ENCODE measurements around the gene RABGAP1L. TPM values are rescaled to one million over a fixed set of nuclear protein-coding genes. Genes with fewer than 3 reads are reported as not detected.
A peak's percentile ranks its signal among the peaks of the same experiment; 100 is the strongest.
"Not testable (repeated sequence)": the region's sequence is repeated elsewhere in the genome, so short reads cannot be mapped to it uniquely, and the experiment has no call there.

Gene RABGAP1L
- total and polyA plus RNA-seq, 2 donors (not counting 3 experiments of a cell fraction or from before 2014, with no cell fraction given) = 6.4 to 22.2 TPM

DNA sequence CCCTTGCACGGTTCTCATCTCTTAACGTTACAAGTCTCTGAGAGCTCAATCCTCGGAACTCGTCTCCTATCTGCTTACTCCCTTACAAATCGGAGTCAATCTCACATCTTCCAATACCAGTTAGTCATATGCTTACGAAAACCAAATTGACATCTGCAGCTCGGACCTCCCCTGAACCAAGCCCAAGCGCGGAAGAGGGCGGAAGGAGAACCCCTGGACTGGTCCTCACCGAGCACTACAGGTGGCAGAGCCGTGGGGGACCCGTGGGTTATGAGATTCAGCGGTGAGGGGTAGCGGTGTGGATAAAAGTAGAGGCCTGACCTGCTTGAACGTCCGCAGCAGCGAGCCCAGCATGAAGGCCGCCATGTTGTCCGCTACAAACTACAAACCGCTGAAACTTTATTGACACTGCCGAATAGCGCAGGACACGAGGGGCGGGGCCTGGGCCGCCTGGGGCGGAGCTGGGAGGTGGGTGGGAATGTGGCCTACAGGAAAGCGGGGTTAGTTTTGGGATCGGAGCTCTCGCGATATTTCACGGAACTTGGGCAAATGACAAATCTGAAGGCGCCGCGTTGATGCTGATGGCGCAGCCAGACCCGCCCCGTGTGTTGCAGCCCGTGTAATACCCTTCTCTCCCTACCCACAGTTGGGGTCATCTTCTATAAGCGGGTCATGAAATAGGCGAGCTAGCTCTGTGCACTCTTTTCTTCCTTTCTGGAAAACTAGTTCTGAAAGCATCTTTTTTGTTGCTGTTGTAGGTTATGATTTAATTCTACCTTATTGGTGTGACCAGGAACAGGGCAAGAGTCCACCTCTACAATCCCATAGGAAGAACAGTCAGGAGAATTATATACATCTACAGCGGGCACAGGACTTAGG lies 864.0 kb downstream of the RABGAP1L start, which contains the start of gene MRPS14:
Gene MRPS14, minus strand, starts transcription at position 383 of the 879 bp plus-strand sequence. Its CDS starts 17 bp downstream, at position 366.
- TSS peak; percentile 94 for BruUV-seq (replicated peaks)
- TF ChIP-seq FOS (IDR thresholded peaks at IDR 0.05; ENCODE audit: borderline replicate concordance, insufficient read depth, low read length) (no peak), CTCF (IDR thresholded peaks at IDR 0.05; ENCODE audit: extremely low read depth in 1 of 2, insufficient read depth in 1 of 2, low read depth in 1 of 2, low read length in 2 of 2) (no peak), JUN (IDR thresholded peaks at IDR 0.05; ENCODE audit: borderline replicate concordance, insufficient read depth, insufficient read length, low read depth) (no peak), POLR2AphosphoS5 (IDR thresholded peaks at IDR 0.05; ENCODE audit: insufficient read depth, low read depth, low read length) (peak; percentile 88), GATA2 (IDR thresholded peaks at IDR 0.05; ENCODE audit: insufficient read depth, insufficient read length, low read depth, low read length) (no peak), EZH2 (IDR thresholded peaks at IDR 0.05; ENCODE audit: borderline replicate concordance, low read depth, low read length, severe bottlenecking) (no peak), MYC (IDR thresholded peaks at IDR 0.05; ENCODE audit: low read depth, low read length) (peak; percentile 13), POLR2A (IDR thresholded peaks at IDR 0.05; ENCODE audit: low read depth, low read length) (peak; percentile 77)
- TF ChIP-seq, protein P1, sequence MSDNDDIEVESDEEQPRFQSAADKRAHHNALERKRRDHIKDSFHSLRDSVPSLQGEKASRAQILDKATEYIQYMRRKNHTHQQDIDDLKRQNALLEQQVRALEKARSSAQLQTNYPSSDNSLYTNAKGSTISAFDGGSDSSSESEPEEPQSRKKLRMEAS (IDR thresholded peaks at IDR 0.05; ENCODE audit: insufficient read depth, insufficient read length) = no peak
- peak within 1 kb of the TSS; percentile 83 to 98 (median 96) for H3K4me3 ChIP-seq (replicated peaks in 1 of 3; ENCODE audit: insufficient read depth in 1 of 3, low read depth in 1 of 3, low read length in 3 of 3)
- peak; percentile 98 for DNase-seq (ENCODE audit: low read depth, low spot score)
- H4K20me1 ChIP-seq (replicated peaks; ENCODE audit: control insufficient read depth, extremely low read depth, insufficient read depth, low read length) = no peaks in the 10 kb centered on the region
- H3K27ac ChIP-seq (ENCODE audit: insufficient read depth, low read depth, low read length) = peak within 1 kb of the TSS; percentile 68
- ChIA-PET CTCF (interaction anchor here (0.9 to 1.7 kb wide), 9 partner anchors 9 to 253 kb away, joined by 3 to 11 read pairs (median 3); no protein-coding TSS in a partner anchor), POLR2A (interaction anchor here (0.6 to 2.6 kb wide), 3 partner anchors 8 to 232 kb away, joined by 3 to 20 read pairs (median 7); partner anchors contain the start of gene CACYBP)
- H3K79me2 ChIP-seq (ENCODE audit: control insufficient read depth, insufficient read depth, low read length) = peaks cover 28% of the 10 kb centered on the region
- H3K9me1 ChIP-seq (replicated peaks; ENCODE audit: control insufficient read depth, extremely low read depth, insufficient read depth, low read length) = no peaks in the 10 kb centered on the region
- H3K27me3 ChIP-seq (ENCODE audit: control insufficient read depth in 2 of 2, insufficient read depth in 2 of 2, low read length in 2 of 2) = no peaks in the 10 kb centered on the region
- peak within 1 kb of the TSS; percentile 94 for H3K4me2 ChIP-seq (ENCODE audit: insufficient read depth, low read length)
- H3K9ac ChIP-seq (replicated peaks; ENCODE audit: extremely low read depth, insufficient read depth, low read length) = peak within 1 kb of the TSS; percentile 91
- intact Hi-C loops (cut with micrococcal nuclease) = loop anchor here (1.0 to 10.0 kb wide), 3 partner anchors 24 to 482 kb away; partner anchors contain the start of gene CACYBP
- H3K4me1 ChIP-seq (ENCODE audit: control insufficient read depth, extremely low read depth, insufficient read depth, low read length) = peaks cover 12% of the 10 kb centered on the region
- peak; percentile 98 for FAIRE-seq
- dilution Hi-C loops (cut with MboI; ENCODE audit: extremely low pct_ligation_motif_present, low sequenced_read_pairs) = no loop called here
- H3K36me3 ChIP-seq (ENCODE audit: control insufficient read depth in 2 of 2, extremely low read depth in 1 of 2, insufficient read depth in 2 of 2, low read length in 2 of 2) = peaks cover 0 to 1% of the 10 kb centered on the region in 2 experiments
- H2AFZ ChIP-seq (ENCODE audit: low read depth, low read length) = peak within 1 kb of the TSS; percentile 94
- H3K9me3 ChIP-seq (replicated peaks; ENCODE audit: control insufficient read depth, insufficient read depth, low read length) = no peaks in the 10 kb centered on the region

DNA sequence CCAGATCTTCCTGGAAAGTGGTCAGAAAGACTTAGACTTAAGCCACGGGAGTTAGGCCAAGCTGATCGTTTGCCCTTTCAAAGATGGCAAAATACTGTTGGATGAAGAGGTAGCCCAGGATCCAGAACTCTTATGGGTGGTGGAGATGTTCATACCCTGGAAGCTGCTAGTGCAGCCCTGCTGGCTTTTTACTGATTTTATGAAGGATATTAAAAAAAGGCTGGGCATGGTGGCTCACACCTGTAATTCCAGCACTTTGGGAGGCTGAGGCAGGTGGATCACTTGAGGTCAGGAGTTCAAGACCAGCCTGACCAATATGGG lies 864.6 kb downstream of the RABGAP1L start:
- CTCF ChIA-PET = interaction anchor here (0.9 to 1.7 kb wide), 5 partner anchors 21 to 128 kb away, joined by 3 to 11 read pairs (median 4); no protein-coding TSS in a partner anchor
- H3K9me3 ChIP-seq (replicated peaks; ENCODE audit: control insufficient read depth, insufficient read depth, low read length); H3K9me1 ChIP-seq (replicated peaks; ENCODE audit: control insufficient read depth, extremely low read depth, insufficient read depth, low read length); H3K27me3 ChIP-seq (ENCODE audit: control insufficient read depth in 2 of 2, insufficient read depth in 2 of 2, low read length in 2 of 2); DNase-seq (ENCODE audit: low read depth, low spot score); H3K36me3 ChIP-seq (ENCODE audit: control insufficient read depth in 2 of 2, extremely low read depth in 1 of 2, insufficient read depth in 2 of 2, low read length in 2 of 2); FAIRE-seq; dilution Hi-C loops (cut with MboI; ENCODE audit: extremely low pct_ligation_motif_present, low sequenced_read_pairs); H4K20me1 ChIP-seq (replicated peaks; ENCODE audit: control insufficient read depth, extremely low read depth, insufficient read depth, low read length): not testable (repeated sequence)
- H3K4me2 ChIP-seq (ENCODE audit: insufficient read depth, low read length) = peak overlapping the region; percentile 66
- H3K9ac ChIP-seq (replicated peaks; ENCODE audit: extremely low read depth, insufficient read depth, low read length) = peak overlapping the region; percentile 32
- POLR2A ChIA-PET = interaction anchor here (2.6 kb wide), 1 partner anchor 24 kb away, joined by 20 read pairs; the partner anchor contains the start of gene CACYBP
- peaks cover 12% of the 10 kb centered on the region for H3K4me1 ChIP-seq (ENCODE audit: control insufficient read depth, extremely low read depth, insufficient read depth, low read length)
- intact Hi-C loops (cut with micrococcal nuclease) = loop anchor here (1.0 to 10.0 kb wide), 3 partner anchors 25 to 481 kb away; partner anchors contain the start of gene CACYBP
- H2AFZ ChIP-seq (ENCODE audit: low read depth, low read length) = peak overlapping the region; percentile 88
- H3K27ac ChIP-seq (ENCODE audit: insufficient read depth, low read depth, low read length) = peak overlapping the region; percentile 43
- TSS peak; percentile 96 for BruUV-seq (replicated peaks)
- H3K79me2 ChIP-seq (ENCODE audit: control insufficient read depth, insufficient read depth, low read length) = peaks cover 28% of the 10 kb centered on the region
- H3K4me3 ChIP-seq (replicated peaks in 1 of 3; ENCODE audit: insufficient read depth in 1 of 3, low read depth in 1 of 3, low read length in 3 of 3) = peak overlapping the region in 2 of 3 experiments; percentile 83 to 98

Measured in endothelial cell of umbilical vein (primary cell).